ENCODE results near the gene CNEP1R1.
"Not testable (repeated sequence)": the region's sequence is repeated elsewhere in the genome, so short reads cannot be mapped to it uniquely, and the experiment has no call there.

The CNEP1R1 gene

GRCh38 chr16:50024684-50025536, at the start of gene CNEP1R1:
CNEP1R1 (plus strand) TSS chr16:50025225; CDS start chr16:50025316, 91 bp downstream.
- DNase-seq = peak; percentile 95

DNA sequence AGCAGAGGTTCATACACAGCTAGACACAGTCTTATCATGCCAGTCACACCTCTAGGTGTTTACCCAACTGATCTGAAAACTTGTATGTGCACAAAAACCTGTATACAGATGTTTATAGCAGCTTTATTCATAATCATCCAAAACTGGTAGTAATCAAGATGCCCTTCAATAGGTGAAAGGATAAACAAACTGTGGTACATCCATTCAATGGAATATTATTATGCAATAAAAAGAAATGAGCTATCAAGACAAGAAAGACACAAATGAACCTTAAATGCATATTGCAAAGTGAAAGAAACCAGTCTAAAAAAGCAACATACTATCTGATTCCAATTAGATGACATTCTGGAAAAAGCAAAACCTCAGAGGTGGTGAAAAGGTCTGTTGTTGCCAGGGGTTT, 47.6 kb upstream of the CNEP1R1 start:
- no peak for DNase-seq

DNA sequence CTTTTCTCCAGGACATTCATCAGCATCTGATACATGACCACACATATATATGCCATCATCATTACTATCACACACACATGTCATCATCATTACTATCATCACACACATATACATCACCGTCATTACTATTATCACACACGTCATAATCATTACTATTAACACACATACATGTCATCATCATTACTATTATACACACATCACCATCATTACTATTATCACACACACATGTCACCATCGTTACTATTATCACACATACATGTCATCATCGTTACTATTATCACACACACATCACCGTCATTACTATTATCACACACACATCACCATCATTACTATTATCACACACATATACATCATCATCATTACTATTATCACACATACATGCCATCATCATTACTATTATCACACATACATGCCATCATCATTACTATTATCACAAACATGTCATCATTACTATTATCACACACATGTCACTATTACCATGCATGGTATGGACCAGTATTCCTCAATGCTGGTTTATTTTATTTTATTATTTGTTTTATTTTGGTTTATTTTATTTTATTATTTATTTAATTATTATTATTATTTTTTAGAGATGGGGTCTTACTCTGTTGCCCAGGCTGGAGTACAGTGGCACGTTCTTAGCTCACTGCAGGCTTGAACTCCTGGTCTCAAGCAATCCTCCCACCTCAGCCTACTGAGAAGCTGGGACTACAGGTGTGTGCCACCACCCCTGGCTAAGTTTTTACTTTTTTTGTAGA, 46.3 kb upstream of the CNEP1R1 start:
- no peak for DNase-seq

DNA sequence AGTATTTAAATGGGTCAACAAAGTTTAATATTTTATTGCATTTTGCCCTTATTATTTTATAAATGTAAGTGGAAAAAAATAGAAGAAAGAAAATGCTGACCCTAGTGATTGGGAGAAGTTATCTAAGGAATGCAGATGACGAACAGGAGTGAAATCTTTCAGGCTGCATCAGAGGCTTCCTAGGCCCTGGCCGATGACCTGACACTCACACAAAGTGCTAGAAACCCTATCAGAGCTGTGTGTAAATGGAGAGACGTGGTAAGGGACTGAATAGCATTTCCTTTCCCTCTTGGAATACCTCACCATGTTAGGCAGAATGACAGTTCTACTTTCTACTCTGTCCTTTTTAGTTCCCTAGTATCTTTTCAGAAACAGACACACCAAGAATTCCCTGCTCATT, 44.9 kb upstream of the CNEP1R1 start:
- no peak for DNase-seq

GRCh38 chr16:49986351-49987124, 38.5 kb upstream of the CNEP1R1 start:
- no peak for DNase-seq

GRCh38 chr16:49987381-49987780, 37.6 kb upstream of the CNEP1R1 start:
- no peak for DNase-seq

DNA sequence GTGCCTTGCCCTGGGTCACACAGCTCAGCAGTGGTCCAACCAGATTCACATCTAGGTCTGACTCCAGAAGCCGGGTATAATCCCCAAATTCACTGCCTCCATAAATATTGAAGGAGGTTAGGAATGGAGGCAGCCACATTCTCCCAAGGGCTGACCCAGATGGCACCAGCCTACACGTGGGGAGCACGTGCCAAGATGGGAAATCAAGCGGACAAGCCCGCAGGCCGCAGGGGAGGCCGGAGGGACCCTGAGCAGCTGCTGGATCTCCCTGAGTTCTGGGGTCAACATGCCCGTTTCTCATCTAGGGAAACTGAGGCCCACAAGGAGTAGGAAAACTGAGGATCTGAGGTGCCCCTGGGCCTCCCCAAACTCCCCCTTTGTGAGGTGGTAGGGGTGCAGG, 32.2 kb upstream of the CNEP1R1 start:
- DNase-seq = no peak

- DNase-seq = no peak
Observed at GRCh38 chr16:49993579-49993978, 31.4 kb upstream of the CNEP1R1 start.

- no peak for DNase-seq
Observed at GRCh38 chr16:49994006-49994405, 31.0 kb upstream of the CNEP1R1 start.

GRCh38 chr16:49995720-49996119, 29.3 kb upstream of the CNEP1R1 start:
- DNase-seq = no peak

- no peak for DNase-seq
Observed at GRCh38 chr16:49997721-49998251, 27.2 kb upstream of the CNEP1R1 start.

DNA sequence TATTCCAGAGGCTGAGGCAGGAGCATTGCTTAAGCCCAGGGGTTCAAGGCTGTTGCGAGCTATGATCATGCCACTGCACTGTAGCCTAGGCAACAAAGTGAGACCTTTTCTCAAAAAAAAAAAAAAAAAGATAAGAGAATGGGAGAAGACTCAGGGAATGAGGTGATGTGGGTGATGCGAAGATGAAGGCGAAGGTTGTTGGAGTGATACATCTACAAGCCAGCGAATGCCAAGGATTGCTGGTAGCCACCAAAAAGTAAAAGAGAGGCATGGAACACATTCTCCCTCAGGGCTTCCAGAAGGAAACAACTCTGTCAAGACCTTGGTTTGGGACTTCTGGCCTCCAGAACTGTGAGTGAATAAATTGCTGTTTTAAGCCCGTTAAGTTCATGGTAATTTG, 26.0 kb upstream of the CNEP1R1 start:
- DNase-seq = no peak

DNA sequence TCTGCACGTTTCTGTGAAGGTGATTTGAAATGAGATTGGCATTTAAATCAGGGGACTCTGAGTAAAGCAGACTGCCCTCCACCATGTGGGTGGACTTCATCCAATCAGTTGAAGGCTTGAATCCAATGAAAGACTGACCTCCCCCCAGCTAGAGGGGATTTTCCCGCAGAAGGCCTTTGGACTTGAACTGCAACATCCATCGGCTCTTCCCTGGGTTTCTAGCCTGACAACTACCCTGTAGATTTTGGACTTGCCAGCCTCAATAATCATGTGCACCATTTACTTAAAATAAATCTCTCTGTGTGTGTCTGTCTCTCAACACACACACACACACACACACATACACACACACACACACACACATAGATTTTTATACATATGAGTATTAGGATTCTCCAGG, 23.9 kb upstream of the CNEP1R1 start:
- DNase-seq = no peak

GRCh38 chr16:50002190-50002589, 22.8 kb upstream of the CNEP1R1 start:
- DNase-seq = no peak

DNA sequence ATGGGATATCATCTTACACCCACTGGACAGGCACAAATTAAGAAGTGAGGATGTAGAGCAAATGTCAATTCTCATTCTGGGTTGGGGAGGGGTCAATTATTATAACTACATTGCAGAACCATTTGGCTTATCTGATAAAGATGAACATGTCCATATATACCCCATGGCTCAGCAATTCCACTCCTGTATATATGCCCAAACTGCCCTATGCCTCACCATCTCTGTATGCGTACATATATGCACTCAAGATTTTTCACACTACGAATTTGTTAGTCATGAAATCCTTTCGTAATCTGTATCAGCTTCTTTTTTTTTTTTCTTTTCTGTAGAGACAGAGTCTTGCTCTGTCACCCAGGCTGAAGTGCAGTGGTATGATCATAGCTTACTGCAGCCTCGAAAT, 20.8 kb upstream of the CNEP1R1 start:
- DNase-seq = no peak

- no peak for DNase-seq
Observed at GRCh38 chr16:50006964-50007363, 18.1 kb upstream of the CNEP1R1 start.

DNA sequence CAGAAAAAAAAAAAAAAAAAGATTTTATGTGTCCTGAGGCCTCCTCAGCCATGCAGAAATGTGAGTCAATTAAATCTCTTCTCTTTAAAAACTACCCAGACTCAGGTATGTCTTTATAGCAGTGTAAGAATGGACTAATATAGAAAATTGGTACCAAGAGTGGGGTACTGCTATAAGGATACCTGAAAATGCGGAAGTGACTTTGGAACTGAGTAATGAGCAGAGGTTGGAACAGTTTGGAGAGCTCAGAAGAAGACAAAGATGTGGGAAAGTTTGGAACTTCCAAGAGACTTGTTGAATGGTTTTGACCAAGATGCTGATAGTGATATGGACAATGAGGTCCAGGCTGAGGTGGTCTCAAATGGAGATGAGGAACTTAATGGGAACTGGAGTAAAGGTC, 17.3 kb upstream of the CNEP1R1 start:
- no peak for DNase-seq

DNA sequence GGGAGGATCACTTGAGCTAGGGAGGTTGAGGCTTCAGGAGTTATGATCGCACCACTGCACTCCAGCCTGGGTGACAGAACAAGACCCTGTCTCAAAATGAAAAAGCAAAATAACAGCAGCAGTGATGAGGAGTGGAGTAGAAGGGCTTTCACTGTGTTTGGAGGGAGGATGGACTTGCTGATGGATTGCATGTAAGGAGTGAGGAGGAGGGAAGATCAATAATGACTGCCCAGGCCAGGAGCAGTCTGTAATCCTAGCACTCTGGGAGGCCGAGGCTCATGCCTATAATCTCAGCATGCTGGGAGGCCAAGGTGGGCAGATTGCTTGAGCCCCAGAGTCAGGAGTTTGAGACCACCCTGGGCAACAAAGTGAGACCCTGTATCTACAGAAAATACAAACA, 14.8 kb upstream of the CNEP1R1 start:
- DNase-seq = no peak

- DNase-seq = no peak
Observed at GRCh38 chr16:50011707-50012106, 13.3 kb upstream of the CNEP1R1 start.

- DNase-seq = no peak
Observed at GRCh38 chr16:50012182-50012581, 12.8 kb upstream of the CNEP1R1 start.

GRCh38 chr16:50014211-50014610, 10.8 kb upstream of the CNEP1R1 start:
- not testable (repeated sequence) for DNase-seq

- DNase-seq = no peak
Observed at GRCh38 chr16:50015631-50016030, 9.4 kb upstream of the CNEP1R1 start.

DNA sequence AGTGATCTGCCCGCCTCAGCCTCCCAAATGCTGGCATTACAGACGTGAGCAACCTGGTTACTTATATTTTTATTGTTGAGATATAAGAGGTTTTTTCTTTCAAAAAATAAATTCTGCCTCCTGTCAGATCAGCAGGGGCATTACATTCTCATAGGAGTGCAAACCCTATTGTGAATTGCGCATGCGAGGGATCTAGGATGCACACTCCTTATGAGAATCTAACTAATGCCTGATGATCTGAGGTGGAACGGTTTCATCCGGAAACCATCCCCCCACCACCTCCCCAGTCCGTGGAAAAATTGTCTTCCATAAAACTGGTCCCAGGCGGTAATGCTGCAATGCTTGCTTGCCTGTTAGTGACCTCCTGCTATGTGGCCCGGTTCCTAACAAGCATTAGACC, 7.5 kb upstream of the CNEP1R1 start:
- DNase-seq = no peak

Data from stimulated activated CD4-positive, alpha-beta T cell treated with anti-CD3 and anti-CD28 coated beads, Interleukin-1b, Interleukin-23, amount 100 ng/mL, for 48 hours (primary cell).